Testis (tissue), 2 donors: ENCODE results near the gene LRIT2.

ENCODE experiments used
- CTCF ChIP-seq, 3 experiments: fragments of 450-650 bp in 2 of 3; fragments of 200-600 bp in 1 of 3; sonication (generic) in 1 of 3; IDR thresholded peaks; one replicate each; pipeline ENCODE4 v1.5.1; 2016 to 2019; ENCODE audit warnings: antibody characterized with exemption in 3 of 3, mild to moderate bottlenecking in 2 of 3, moderate library complexity in 1 of 3
- POLR2A ChIP-seq: fragments of 450-650 bp; IDR thresholded peaks from one replicate; pipeline ENCODE4 v1.6.1; 2017; ENCODE audit warnings: antibody characterized with exemption, mild to moderate bottlenecking, moderate library complexity

GRCh38 chr10:84198206-84198915, 27.0 kb downstream of the LRIT2 start:
- no peak for TF ChIP-seq CTCF (IDR thresholded peaks at IDR 0.05)
- no peak for TF ChIP-seq POLR2A
